NCI-H226 (cell line): ENCODE results near the gene USP22.

Source experiments
- DNase-seq: peaks from one replicate; pipeline ENCODE4 v3.0.0-alpha.2; 2015

The USP22 gene

GRCh38 chr17:21018894-21019293 is 23.9 kb downstream of the USP22 start:
- DNase-seq: no peak

GRCh38 chr17:21017861-21018260 is 24.9 kb downstream of the USP22 start:
- DNase-seq: no peak

GRCh38 chr17:21017256-21017655 is 25.6 kb downstream of the USP22 start:
- DNase-seq: no peak

GRCh38 chr17:21016826-21017225 is 26.0 kb downstream of the USP22 start:
- DNase-seq: no peak

GRCh38 chr17:21015564-21015963 is 27.2 kb downstream of the USP22 start:
- DNase-seq: no peak

- no peak for DNase-seq
These were observed 28.3 kb downstream of the USP22 start for GRCh38 chr17:21014498-21014897.

GRCh38 chr17:21013983-21014382 is 28.8 kb downstream of the USP22 start:
- DNase-seq: no peak

- DNase-seq: no peak
These were observed 30.1 kb downstream of the USP22 start for GRCh38 chr17:21012736-21013135.

- DNase-seq: no peak
These were observed 31.9 kb downstream of the USP22 start for GRCh38 chr17:21010705-21011596.

- no peak for DNase-seq
These were observed 33.7 kb downstream of the USP22 start for GRCh38 chr17:21008992-21009671.

GRCh38 chr17:21008160-21008915 is 34.5 kb downstream of the USP22 start:
- no peak for DNase-seq

- no peak for DNase-seq
These were observed 35.2 kb downstream of the USP22 start for GRCh38 chr17:21007646-21008045.

- DNase-seq: no peak
These were observed 37.0 kb downstream of the USP22 start for GRCh38 chr17:21005803-21006202.

- no peak for DNase-seq
These were observed 37.4 kb downstream of the USP22 start for GRCh38 chr17:21005367-21005766.

- no peak for DNase-seq
These were observed 38.5 kb downstream of the USP22 start for GRCh38 chr17:21004016-21004930.

- no peak for DNase-seq
These were observed 39.7 kb downstream of the USP22 start for GRCh38 chr17:21003007-21003621.

GRCh38 chr17:21002309-21003006 is 40.4 kb downstream of the USP22 start:
- no peak for DNase-seq

GRCh38 chr17:21001813-21002221 is 41.0 kb downstream of the USP22 start:
- DNase-seq: no peak

- DNase-seq: no peak
These were observed 41.5 kb downstream of the USP22 start for GRCh38 chr17:21001111-21001812.

- no peak for DNase-seq
These were observed 42.8 kb downstream of the USP22 start for GRCh38 chr17:20999841-21000532.
